Measurements from ENCODE around the gene ZNF701.
A peak's percentile ranks its signal among the peaks of the same experiment; 100 is the strongest.
"Not testable (repeated sequence)": the region's sequence is repeated elsewhere in the genome, so short reads cannot be mapped to it uniquely, and the experiment has no call there.

ZNF701 gene

DNA sequence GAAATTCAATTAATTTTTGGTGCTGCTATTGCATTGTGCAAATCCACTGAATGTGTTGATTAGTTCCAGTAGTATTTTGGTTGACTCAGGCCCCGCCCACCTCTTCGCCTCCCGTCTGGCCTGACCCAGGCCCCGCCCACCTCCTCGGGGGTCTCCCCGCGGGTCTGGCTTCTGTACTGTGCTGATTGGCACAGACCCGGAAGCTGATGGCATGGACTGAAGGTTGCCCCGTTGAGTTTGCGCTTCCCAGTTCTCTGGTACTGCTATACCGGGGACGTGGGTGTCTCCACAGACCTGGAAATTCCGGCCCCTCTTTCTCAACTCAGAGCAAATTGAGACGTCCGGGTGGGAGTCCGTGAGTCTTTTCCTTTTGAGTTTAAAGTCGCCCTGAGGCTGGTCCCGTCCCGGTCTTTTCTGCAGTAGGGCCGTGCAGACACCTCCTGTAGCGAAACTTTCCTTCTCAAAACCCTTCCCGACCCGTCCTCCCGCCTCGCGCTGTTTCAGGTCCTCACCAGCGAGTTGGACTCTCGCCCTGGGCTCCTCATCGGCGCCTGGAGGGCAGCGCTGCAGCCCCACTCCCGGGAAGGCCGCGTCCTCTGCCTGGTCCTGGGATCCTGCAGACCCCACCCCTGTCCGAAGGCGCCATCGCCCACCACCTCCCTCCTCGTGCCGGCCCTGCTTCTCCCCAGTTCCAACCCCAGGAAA lies 14.8 kb downstream of the ZNF701 start:
- Histone ChIP-seq H3K27me3 (ENCODE audit: control insufficient read depth, insufficient read depth, low read length) (no peaks in the 10 kb centered on the region), H3K4me3 (ENCODE audit: low read length) (no peak overlapping the region), H3K9me3 (ENCODE audit: control insufficient read depth, low read length) (peaks cover 7% of the 10 kb centered on the region), H3K36me3 (ENCODE audit: control insufficient read depth, insufficient read depth, low read length) (peaks cover 4% of the 10 kb centered on the region), H3K9ac (ENCODE audit: low read length) (no peak overlapping the region), H3K4me1 (ENCODE audit: control insufficient read depth, insufficient read depth, low read length) (no peaks in the 10 kb centered on the region)

DNA sequence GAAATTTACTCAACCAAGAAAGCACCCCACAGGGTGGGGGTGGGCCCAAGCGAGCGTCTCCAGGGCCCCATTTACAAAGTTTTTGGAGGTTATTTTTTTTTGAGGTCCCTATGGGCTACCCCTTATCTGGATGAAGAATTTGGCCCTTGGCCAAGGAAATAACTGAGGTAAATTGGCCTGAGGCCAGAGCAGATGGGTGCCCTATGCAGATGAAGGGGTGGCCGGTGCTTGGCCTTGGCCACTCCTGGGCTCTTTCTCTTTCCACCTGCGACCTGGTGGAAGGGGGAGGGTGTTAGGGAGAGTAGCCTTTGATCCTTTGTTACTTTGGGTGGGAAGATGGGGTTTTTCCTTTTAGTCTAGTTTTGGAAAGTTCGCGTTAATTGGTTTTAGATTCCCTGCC lies 15.5 kb downstream of the ZNF701 start:
- H3K9ac ChIP-seq (ENCODE audit: low read length): no peak overlapping the region
- H3K27me3 ChIP-seq (ENCODE audit: control insufficient read depth, insufficient read depth, low read length): no peaks in the 10 kb centered on the region
- no peak overlapping the region for H3K4me3 ChIP-seq (ENCODE audit: low read length)
- peaks cover 7% of the 10 kb centered on the region for H3K9me3 ChIP-seq (ENCODE audit: control insufficient read depth, low read length)
- no peaks in the 10 kb centered on the region for H3K4me1 ChIP-seq (ENCODE audit: control insufficient read depth, insufficient read depth, low read length)
- H3K36me3 ChIP-seq (ENCODE audit: control insufficient read depth, insufficient read depth, low read length): peaks cover 6% of the 10 kb centered on the region

DNA sequence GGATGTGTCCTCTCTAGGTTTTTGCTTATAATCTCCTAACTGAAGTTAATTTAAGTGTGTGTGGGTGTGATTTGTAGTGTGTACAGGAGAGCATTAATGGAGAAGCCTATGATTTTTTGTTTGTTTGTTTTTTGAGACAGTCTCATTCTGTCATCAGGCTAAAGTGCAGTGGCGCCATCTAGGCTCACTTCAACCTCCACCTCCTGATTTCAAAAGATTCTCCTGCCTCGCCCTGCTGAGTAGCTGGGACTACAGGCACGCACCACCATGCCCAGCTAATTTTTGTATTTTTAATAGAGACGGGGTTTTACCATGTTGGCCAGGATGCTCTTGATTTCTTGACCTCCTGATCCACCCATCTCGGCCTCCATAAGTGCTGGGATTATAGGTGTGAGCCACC lies 20.6 kb downstream of the ZNF701 start:
- H3K4me1 ChIP-seq (ENCODE audit: control insufficient read depth, insufficient read depth, low read length): no peaks in the 10 kb centered on the region
- H3K27me3 ChIP-seq (ENCODE audit: control insufficient read depth, insufficient read depth, low read length): no peaks in the 10 kb centered on the region
- H3K36me3 ChIP-seq (ENCODE audit: control insufficient read depth, insufficient read depth, low read length): peaks cover 6% of the 10 kb centered on the region
- no peak overlapping the region for H3K4me3 ChIP-seq (ENCODE audit: low read length)
- no peak overlapping the region for H3K9ac ChIP-seq (ENCODE audit: low read length)
- no peaks in the 10 kb centered on the region for H3K9me3 ChIP-seq (ENCODE audit: control insufficient read depth, low read length)

DNA sequence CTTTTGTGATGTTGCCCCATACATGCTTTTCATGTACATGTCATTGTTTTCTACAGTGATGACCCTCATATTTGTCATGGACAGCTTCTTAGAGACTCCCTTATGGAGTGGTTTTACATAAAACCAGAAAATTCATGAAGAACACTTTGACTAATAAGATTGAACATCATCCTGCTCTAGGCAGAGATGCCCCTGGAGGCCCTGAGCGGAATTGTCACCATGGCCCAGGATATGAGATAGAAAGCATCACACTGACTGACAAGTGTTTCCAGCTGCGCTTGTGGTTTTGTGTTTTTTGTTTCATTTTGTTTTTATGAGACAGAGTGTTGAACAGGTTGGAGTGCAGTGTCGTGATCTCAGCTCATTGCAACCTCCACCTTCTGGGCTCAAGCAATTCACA lies 22.2 kb downstream of the ZNF701 start:
- Histone ChIP-seq H3K36me3 (ENCODE audit: control insufficient read depth, insufficient read depth, low read length) (peaks cover 6% of the 10 kb centered on the region), H3K4me3 (ENCODE audit: low read length) (no peak overlapping the region), H3K4me1 (ENCODE audit: control insufficient read depth, insufficient read depth, low read length) (no peaks in the 10 kb centered on the region), H3K9me3 (ENCODE audit: control insufficient read depth, low read length) (peaks cover 5% of the 10 kb centered on the region), H3K27me3 (ENCODE audit: control insufficient read depth, insufficient read depth, low read length) (no peaks in the 10 kb centered on the region), H3K9ac (ENCODE audit: low read length) (no peak overlapping the region)

DNA sequence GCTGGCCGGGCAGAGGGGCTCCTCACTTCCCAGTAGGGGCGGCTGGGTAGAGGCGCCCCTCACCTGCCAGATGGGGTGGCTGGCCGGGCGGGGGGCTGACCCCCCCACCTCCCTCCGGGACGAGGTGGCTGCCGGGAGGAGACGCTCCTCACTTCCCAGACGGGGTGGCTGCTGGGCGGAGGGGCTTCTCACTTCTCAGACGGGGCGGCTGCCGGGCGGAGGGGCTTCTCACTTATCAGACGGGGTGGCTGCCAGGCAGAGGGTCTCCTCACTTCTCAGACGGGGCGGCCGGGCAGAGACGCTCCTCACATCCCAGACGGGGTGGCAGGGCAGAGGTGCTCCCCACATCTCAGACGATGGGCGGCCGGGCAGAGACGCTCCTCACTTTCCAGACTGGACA lies 23.4 kb downstream of the ZNF701 start:
- not testable (repeated sequence) for H3K9me3 ChIP-seq (ENCODE audit: control insufficient read depth, low read length); H3K27me3 ChIP-seq (ENCODE audit: control insufficient read depth, insufficient read depth, low read length); H3K36me3 ChIP-seq (ENCODE audit: control insufficient read depth, insufficient read depth, low read length); H3K4me1 ChIP-seq (ENCODE audit: control insufficient read depth, insufficient read depth, low read length); H3K9ac ChIP-seq (ENCODE audit: low read length); H3K4me3 ChIP-seq (ENCODE audit: low read length)

DNA sequence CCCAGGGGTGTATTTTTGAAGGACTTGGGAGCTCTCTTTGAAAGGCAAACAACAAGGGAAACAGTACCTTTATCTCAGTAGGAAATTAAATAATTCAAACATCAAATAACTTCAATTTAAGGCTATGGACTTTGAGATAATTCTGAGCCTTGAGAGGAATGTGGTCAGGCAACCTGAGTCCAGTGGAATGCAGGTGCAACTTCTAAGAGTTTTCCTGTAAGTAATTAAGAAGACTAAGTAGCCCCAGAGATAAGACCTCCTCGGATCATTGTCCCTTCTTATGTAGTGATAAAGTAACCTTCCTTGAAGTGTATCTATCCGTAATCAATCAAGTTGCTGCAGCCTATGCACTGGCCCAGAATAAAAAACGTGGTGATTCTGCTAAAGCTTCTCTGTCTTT lies 29.2 kb downstream of the ZNF701 start:
- peaks cover 5% of the 10 kb centered on the region for H3K9me3 ChIP-seq (ENCODE audit: control insufficient read depth, low read length)
- H3K36me3 ChIP-seq (ENCODE audit: control insufficient read depth, insufficient read depth, low read length): no peaks in the 10 kb centered on the region
- no peaks in the 10 kb centered on the region for H3K27me3 ChIP-seq (ENCODE audit: control insufficient read depth, insufficient read depth, low read length)
- H3K9ac ChIP-seq (ENCODE audit: low read length): no peak overlapping the region
- H3K4me3 ChIP-seq (ENCODE audit: low read length): no peak overlapping the region
- H3K4me1 ChIP-seq (ENCODE audit: control insufficient read depth, insufficient read depth, low read length): peaks cover 11% of the 10 kb centered on the region

DNA sequence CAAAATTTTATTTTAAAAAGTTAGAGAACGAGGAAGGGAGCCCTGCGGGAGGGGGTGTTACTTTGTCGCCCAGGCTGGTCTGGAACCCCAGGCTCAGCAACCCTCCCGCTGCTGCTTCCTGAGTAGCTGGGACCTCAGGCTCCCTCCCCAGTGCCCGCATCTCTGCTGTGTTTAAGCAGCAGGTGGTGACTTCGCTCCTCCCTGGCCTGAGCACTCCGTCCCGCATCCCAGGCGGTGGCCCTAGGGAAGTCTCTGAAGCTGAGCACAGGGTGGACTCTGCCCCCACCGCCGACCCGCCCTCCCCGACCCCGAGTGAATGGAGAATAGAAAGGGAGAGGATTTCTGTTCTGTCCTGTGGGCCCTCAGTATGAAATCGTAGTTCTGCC lies 30.5 kb downstream of the ZNF701 start:
- peak overlapping the region; percentile 7 for H3K4me3 ChIP-seq (ENCODE audit: low read length)
- peak overlapping the region; percentile 76 for H3K9ac ChIP-seq (ENCODE audit: low read length)
- H3K27me3 ChIP-seq (ENCODE audit: control insufficient read depth, insufficient read depth, low read length): no peaks in the 10 kb centered on the region
- H3K4me1 ChIP-seq (ENCODE audit: control insufficient read depth, insufficient read depth, low read length): peaks cover 11% of the 10 kb centered on the region
- H3K9me3 ChIP-seq (ENCODE audit: control insufficient read depth, low read length): peaks cover 5% of the 10 kb centered on the region
- H3K36me3 ChIP-seq (ENCODE audit: control insufficient read depth, insufficient read depth, low read length): no peaks in the 10 kb centered on the region

DNA sequence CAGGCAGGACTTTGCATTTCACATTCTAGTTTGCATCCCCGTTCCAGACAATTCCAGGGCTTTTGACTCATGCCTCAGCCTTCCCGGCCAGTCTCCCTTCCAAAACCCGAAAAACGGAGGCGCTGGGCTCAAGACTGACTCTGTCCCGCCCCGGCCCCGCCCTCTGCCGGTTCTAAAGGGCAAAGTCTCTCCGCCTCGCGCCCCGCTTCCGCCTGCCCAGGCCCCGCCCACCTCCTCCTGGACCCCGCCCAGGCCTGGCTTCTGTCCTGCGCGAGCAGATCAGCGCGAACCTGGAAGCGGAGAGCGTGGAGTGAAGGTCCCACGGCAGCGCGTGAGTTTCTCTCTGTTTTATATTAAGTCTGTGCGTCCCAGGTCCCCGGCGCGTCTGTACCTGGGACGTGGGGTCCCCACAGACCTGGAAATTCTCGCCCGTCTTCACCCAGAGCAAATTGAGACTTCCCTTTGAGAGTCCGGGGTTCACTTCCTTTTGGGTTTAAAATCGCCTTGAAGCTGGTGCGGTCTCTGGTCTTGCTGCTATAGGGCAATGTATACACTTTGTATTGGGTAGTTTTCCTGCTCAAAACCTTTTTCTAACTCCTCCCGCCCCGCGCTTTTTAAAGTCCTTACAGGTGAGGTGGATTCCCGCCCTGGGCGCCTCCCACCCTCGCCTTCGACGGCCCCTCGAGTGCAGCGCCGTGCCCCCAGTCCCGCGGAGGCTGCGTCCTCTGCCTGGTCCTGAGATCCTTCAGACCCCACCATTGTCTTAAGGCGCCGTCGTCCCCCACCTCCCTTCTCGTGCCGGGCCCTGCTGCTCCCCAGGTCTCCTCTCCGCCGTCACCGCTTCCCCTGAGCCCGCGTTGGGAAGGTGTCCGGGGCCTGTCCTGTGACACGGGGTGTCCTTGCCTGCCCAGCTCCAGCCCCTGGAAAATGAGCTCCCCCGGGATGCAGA lies 31.2 kb downstream of the ZNF701 start:
- Histone ChIP-seq H3K9me3 (ENCODE audit: control insufficient read depth, low read length) (peaks cover under 1% of the 10 kb centered on the region), H3K27me3 (ENCODE audit: control insufficient read depth, insufficient read depth, low read length) (no peaks in the 10 kb centered on the region), H3K9ac (ENCODE audit: low read length) (peak overlapping the region; percentile 76), H3K4me1 (ENCODE audit: control insufficient read depth, insufficient read depth, low read length) (peaks cover 11% of the 10 kb centered on the region), H3K36me3 (ENCODE audit: control insufficient read depth, insufficient read depth, low read length) (no peaks in the 10 kb centered on the region), H3K4me3 (ENCODE audit: low read length) (peak overlapping the region; percentile 84)

DNA sequence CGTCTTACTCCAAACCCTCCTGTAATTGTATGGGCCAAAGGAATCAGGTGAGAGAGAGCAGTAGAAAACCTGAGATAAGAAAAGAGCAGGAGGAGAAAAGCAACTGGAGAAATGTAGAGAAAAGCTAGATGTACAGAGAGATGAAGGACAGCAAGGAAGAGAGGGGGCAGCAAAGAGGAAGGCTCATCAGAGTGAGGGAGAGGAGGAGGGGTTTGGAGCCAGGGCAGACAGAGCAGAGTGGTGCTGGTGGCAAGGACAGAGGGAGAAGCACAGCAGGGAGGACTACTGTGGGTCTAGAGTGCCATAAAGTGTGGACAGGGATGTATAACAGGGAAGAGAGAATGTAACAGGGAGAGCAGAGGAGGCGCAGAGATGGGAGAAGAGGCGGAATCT lies 31.9 kb downstream of the ZNF701 start:
- H3K4me1 ChIP-seq (ENCODE audit: control insufficient read depth, insufficient read depth, low read length): peaks cover 11% of the 10 kb centered on the region
- peak overlapping the region; percentile 76 for H3K9ac ChIP-seq (ENCODE audit: low read length)
- not testable (repeated sequence) for H3K27me3 ChIP-seq (ENCODE audit: control insufficient read depth, insufficient read depth, low read length); H3K9me3 ChIP-seq (ENCODE audit: control insufficient read depth, low read length); H3K36me3 ChIP-seq (ENCODE audit: control insufficient read depth, insufficient read depth, low read length)
- H3K4me3 ChIP-seq (ENCODE audit: low read length): peak overlapping the region; percentile 84

DNA sequence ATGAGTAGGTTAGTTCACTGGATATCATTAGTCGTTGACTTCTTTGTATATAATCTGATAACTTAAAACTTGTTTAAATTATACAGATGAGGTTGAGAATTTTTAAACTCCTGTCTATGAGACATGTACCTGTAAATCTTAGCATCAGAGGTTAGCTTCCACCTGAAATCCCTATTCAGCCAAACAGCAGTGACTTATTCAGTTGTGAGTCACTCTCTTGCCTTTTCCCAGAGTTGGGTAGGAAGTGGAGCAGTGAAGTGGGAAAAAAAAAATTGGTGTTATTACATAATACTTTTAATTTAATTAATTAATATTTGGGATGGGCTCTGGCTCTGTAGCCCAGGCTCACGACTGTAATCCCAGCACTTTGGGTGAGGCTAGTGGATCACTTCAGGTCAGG lies 32.9 kb downstream of the ZNF701 start:
- Histone ChIP-seq H3K27me3 (ENCODE audit: control insufficient read depth, insufficient read depth, low read length) (no peaks in the 10 kb centered on the region), H3K36me3 (ENCODE audit: control insufficient read depth, insufficient read depth, low read length) (no peaks in the 10 kb centered on the region), H3K4me3 (ENCODE audit: low read length) (no peak overlapping the region), H3K9ac (ENCODE audit: low read length) (no peak overlapping the region), H3K9me3 (ENCODE audit: control insufficient read depth, low read length) (no peaks in the 10 kb centered on the region), H3K4me1 (ENCODE audit: control insufficient read depth, insufficient read depth, low read length) (peaks cover 11% of the 10 kb centered on the region)

DNA sequence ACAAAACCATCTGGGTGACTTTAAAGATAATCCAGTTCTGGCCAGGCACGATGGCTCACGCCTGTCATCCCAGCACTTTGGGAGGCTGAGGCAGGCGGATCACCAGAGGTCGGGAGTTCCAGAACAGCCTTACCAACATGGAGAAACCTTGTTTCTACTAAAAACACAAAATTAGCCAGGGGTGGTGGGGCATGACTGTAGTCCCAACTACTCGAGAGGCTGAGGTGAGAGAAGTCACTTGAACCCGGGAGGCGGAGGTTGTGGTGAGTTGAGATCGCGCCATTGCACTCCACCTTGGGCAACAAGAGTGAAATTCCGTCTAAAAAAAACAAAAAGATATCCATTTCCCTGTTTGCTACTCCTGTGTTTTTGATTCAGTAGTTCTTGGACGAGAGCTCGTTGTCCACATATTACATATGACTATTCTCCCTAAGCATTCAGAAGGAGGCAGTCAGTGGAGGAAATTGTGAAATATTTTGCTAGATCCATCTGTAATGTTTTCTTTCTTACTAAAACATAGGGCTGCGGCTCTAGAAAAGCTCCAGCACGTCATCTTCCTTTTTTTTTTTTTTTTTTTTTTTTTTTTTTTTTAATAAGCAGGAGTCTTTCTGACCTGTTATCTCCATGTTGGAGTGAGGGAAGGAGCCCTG lies 33.6 kb downstream of the ZNF701 start:
- Histone ChIP-seq H3K9ac (ENCODE audit: low read length) (no peak overlapping the region), H3K27me3 (ENCODE audit: control insufficient read depth, insufficient read depth, low read length) (no peaks in the 10 kb centered on the region)

DNA sequence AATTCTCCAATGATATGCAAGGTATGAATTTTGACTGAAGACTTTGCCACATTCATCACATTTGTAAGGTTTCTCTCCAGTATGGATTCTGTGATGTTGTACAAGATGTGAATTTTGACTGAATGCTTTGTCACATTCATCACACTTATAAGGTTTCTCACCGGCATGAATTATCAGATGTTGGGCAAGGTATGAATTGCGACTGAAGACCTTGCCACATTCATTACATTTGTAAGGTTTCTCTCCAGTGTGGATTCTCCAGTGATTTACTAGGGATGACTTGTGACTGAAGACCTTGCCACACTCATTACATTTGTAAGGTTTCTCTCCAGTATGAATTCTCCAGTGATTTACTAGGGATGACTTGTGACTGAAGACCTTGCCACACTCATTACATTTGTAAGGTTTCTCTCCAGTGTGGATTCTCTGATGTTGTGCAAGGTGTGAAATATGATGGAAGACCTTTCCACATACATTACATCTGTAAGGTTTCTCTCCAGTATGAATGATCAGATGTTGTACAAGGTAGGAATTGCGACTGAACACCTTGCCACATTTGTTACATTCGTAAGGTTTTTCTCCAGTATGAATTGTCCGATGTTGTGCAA lies 43.3 kb downstream of the ZNF701 start:
- peaks cover 16% of the 10 kb centered on the region for H3K36me3 ChIP-seq (ENCODE audit: control insufficient read depth, insufficient read depth, low read length)
- peaks cover 24% of the 10 kb centered on the region for H3K9me3 ChIP-seq (ENCODE audit: control insufficient read depth, low read length)
- no peak overlapping the region for H3K9ac ChIP-seq (ENCODE audit: low read length)
- H3K4me1 ChIP-seq (ENCODE audit: control insufficient read depth, insufficient read depth, low read length): no peaks in the 10 kb centered on the region
- no peaks in the 10 kb centered on the region for H3K27me3 ChIP-seq (ENCODE audit: control insufficient read depth, insufficient read depth, low read length)
- H3K4me3 ChIP-seq (ENCODE audit: low read length): no peak overlapping the region

More for the DNA sequence above, 33.6 kb downstream of the ZNF701 start:
- Histone ChIP-seq H3K9me3 (ENCODE audit: control insufficient read depth, low read length) (no peaks in the 10 kb centered on the region), H3K4me3 (ENCODE audit: low read length) (no peak overlapping the region), H3K36me3 (ENCODE audit: control insufficient read depth, insufficient read depth, low read length) (no peaks in the 10 kb centered on the region), H3K4me1 (ENCODE audit: control insufficient read depth, insufficient read depth, low read length) (peaks cover 11% of the 10 kb centered on the region)

Measured in mucosa of stomach (tissue), 1 donor.